Medulla oblongata (tissue), 1 donor: ENCODE measurements around the gene IP6K3.
A peak's percentile ranks its signal among the peaks of the same experiment; 100 is the strongest.

Source experiments
- DNase-seq: peaks from one replicate; pipeline ENCODE4 v3.0.0-alpha.2; 2015; ENCODE audit errors: extremely low spot score

Gene IP6K3

GRCh38 chr6:33689148-33689494 lies 57.6 kb downstream of the IP6K3 start:
- DNase-seq = no peak

- no peak for DNase-seq
These were observed 58.1 kb downstream of the IP6K3 start for GRCh38 chr6:33688451-33689147.

- DNase-seq = no peak
These were observed 58.7 kb downstream of the IP6K3 start for GRCh38 chr6:33688006-33688405.

GRCh38 chr6:33686981-33687975 lies 59.4 kb downstream of the IP6K3 start:
- DNase-seq = no peak

- no peak for DNase-seq
These were observed 60.3 kb downstream of the IP6K3 start for GRCh38 chr6:33686225-33686924.

- no peak for DNase-seq
These were observed 61.1 kb downstream of the IP6K3 start for GRCh38 chr6:33685411-33686224.

GRCh38 chr6:33684983-33685382 lies 61.7 kb downstream of the IP6K3 start:
- DNase-seq = no peak

GRCh38 chr6:33684428-33684896 lies 62.2 kb downstream of the IP6K3 start:
- no peak for DNase-seq

GRCh38 chr6:33683576-33684427 lies 62.9 kb downstream of the IP6K3 start:
- no peak for DNase-seq

GRCh38 chr6:33683051-33683571 lies 63.6 kb downstream of the IP6K3 start:
- peak; percentile 71 for DNase-seq

- no peak for DNase-seq
These were observed 64.4 kb downstream of the IP6K3 start for GRCh38 chr6:33682341-33682740.

GRCh38 chr6:33679761-33680160 lies 66.9 kb downstream of the IP6K3 start:
- DNase-seq = no peak

- no peak for DNase-seq
These were observed 67.7 kb downstream of the IP6K3 start for GRCh38 chr6:33678932-33679490.

- no peak for DNase-seq
These were observed 68.3 kb downstream of the IP6K3 start for GRCh38 chr6:33678233-33678931.

- DNase-seq = no peak
These were observed 69.0 kb downstream of the IP6K3 start for GRCh38 chr6:33677689-33678088.

GRCh38 chr6:33677143-33677660 lies 69.5 kb downstream of the IP6K3 start:
- no peak for DNase-seq

- no peak for DNase-seq
These were observed 70.1 kb downstream of the IP6K3 start for GRCh38 chr6:33676416-33677142.

- no peak for DNase-seq
These were observed 70.7 kb downstream of the IP6K3 start for GRCh38 chr6:33675968-33676367.
